Bronchial smooth muscle cell (primary cell): ENCODE results near the gene LMBRD1. TPM values are rescaled to one million over a fixed set of nuclear protein-coding genes. Genes with fewer than 3 reads are reported as not detected.

Experiments
- total RNA-seq: library from RNA; depleted of rRNA; stranded (reverse); fragments of >200 nt; gene quantifications from 2 replicates; pipeline ENCODE4 v1.2.1, GENCODE V29; 2014

LMBRD1 gene
- total RNA-seq = 17.1 and 22.5 TPM in 2 replicates

GRCh38 chr6:69796642-69797390 is at the start of gene LMBRD1:
TSS of gene LMBRD1 (minus strand) at chr6:69797010. CDS start at chr6:69796881, 129 bp downstream.

Other genes starting within 250 kb of the LMBRD1 start
- 0.09 and 0.16 TPM in 2 replicates for gene COL19A1, start 69.5 kb upstream of the LMBRD1 start, total RNA-seq